Tibial nerve (tissue), 3 donors: ENCODE results near the gene TMIGD3.

Experiments used
- CTCF ChIP-seq, 5 experiments: fragments of 200-600 bp in 3 of 5; fragments of 450-650 bp in 2 of 5; sonication (generic) in 3 of 5; IDR thresholded peaks; one replicate each; pipeline ENCODE4 v1.5.1; 2016 to 2019; ENCODE audit warnings: antibody characterized with exemption in 5 of 5, mild to moderate bottlenecking in 3 of 5, moderate library complexity in 2 of 5
- POLR2A ChIP-seq, 2 donors: fragments of 450-650 bp; IDR thresholded peaks; one replicate each; pipeline ENCODE4 v1.6.1; 2017; ENCODE audit warnings: antibody characterized with exemption in 2 of 2, mild to moderate bottlenecking in 2 of 2, moderate library complexity in 2 of 2

GRCh38 chr1:111452581-111452980 is 50.9 kb downstream of the TMIGD3 start:
- no peak for TF ChIP-seq CTCF (IDR thresholded peaks at IDR 0.05)
- no peak for TF ChIP-seq POLR2A (IDR thresholded peaks at IDR 0.05)
